ENCODE results near the gene PTGER4. TPM values are rescaled to one million over a fixed set of nuclear protein-coding genes. Genes with fewer than 3 reads are reported as not detected.

Gene PTGER4
- 10.8 and 16.2 TPM in 2 replicates for total RNA-seq

DNA sequence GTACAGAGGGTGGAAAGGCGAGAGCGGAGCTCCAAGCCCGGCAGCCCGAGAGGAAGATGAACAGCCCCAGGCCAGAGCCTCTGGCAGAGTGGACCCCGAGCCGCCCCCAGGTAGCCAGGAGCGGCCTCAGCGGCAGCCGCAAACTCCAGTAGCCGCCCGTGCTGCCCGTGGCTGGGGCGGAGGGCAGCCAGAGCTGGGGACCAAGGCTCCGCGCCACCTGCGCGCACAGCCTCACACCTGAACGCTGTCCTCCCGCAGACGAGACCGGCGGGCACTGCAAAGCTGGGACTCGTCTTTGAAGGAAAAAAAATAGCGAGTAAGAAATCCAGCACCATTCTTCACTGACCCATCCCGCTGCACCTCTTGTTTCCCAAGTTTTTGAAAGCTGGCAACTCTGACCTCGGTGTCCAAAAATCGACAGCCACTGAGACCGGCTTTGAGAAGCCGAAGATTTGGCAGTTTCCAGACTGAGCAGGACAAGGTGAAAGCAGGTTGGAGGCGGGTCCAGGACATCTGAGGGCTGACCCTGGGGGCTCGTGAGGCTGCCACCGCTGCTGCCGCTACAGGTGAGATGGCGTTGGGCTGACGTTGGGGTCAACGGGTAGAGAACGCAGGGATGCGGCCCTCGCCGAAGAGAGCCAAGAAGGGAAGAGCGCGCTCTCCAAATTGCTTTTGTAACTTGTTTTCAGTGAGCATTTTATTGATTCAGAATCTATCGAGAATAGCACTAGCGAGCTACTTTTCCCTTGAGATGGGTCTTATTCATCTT lies at the start of gene PTGER4:
Gene PTGER4, plus strand, starts transcription at position 3 of the 769 bp plus-strand sequence. CDS start 1,079 bp downstream, outside the sequence.

Other genes starting within 250 kb of the PTGER4 start
- 6.4 and 7.9 TPM in 2 replicates for gene TTC33, start 76.0 kb downstream of the PTGER4 start, total RNA-seq
- 29.9 and 35.4 TPM in 2 replicates for gene PRKAA1, start 118.5 kb downstream of the PTGER4 start, total RNA-seq
- 155 and 352 TPM in 2 replicates for gene RPL37, start 155.3 kb downstream of the PTGER4 start, total RNA-seq
- 6.0 and 6.5 TPM in 2 replicates for gene CARD6, start 161.5 kb downstream of the PTGER4 start, total RNA-seq
- gene C7, start 229.6 kb downstream of the PTGER4 start, total RNA-seq: not detected in 2 replicates

Measured in airway epithelial cell (primary cell).